ENCODE data around the gene CEP131.

CEP131 gene

GRCh38 chr17:81161972-81162371 lies 60.8 kb downstream of the CEP131 start:
- peaks cover 17% of the 10 kb centered on the region for H3K27me3 ChIP-seq (ENCODE audit: insufficient read depth, poor library complexity, severe bottlenecking)
- TF ChIP-seq CTCF (IDR thresholded peaks at IDR 0.05; ENCODE audit: insufficient read depth, low read length) (no peak), POLR2AphosphoS5 (IDR thresholded peaks at IDR 0.05; ENCODE audit: low read depth) (no peak), GABPA (IDR thresholded peaks at IDR 0.05; ENCODE audit: low read depth) (no peak), SPI1 (IDR thresholded peaks at IDR 0.05; ENCODE audit: borderline replicate concordance, low read depth) (no peak)
- TF ChIP-seq, protein P1, sequence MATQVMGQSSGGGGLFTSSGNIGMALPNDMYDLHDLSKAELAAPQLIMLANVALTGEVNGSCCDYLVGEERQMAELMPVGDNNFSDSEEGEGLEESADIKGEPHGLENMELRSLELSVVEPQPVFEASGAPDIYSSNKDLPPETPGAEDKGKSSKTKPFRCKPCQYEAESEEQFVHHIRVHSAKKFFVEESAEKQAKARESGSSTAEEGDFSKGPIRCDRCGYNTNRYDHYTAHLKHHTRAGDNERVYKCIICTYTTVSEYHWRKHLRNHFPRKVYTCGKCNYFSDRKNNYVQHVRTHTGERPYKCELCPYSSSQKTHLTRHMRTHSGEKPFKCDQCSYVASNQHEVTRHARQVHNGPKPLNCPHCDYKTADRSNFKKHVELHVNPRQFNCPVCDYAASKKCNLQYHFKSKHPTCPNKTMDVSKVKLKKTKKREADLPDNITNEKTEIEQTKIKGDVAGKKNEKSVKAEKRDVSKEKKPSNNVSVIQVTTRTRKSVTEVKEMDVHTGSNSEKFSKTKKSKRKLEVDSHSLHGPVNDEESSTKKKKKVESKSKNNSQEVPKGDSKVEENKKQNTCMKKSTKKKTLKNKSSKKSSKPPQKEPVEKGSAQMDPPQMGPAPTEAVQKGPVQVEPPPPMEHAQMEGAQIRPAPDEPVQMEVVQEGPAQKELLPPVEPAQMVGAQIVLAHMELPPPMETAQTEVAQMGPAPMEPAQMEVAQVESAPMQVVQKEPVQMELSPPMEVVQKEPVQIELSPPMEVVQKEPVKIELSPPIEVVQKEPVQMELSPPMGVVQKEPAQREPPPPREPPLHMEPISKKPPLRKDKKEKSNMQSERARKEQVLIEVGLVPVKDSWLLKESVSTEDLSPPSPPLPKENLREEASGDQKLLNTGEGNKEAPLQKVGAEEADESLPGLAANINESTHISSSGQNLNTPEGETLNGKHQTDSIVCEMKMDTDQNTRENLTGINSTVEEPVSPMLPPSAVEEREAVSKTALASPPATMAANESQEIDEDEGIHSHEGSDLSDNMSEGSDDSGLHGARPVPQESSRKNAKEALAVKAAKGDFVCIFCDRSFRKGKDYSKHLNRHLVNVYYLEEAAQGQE (IDR thresholded peaks at IDR 0.05; ENCODE audit: insufficient replicate concordance, low read depth) = no peak

GRCh38 chr17:81161536-81161935 lies 61.2 kb downstream of the CEP131 start:
- H3K4me3 ChIP-seq (replicated peaks; ENCODE audit: insufficient read depth, low read length) = no peak overlapping the region
- DNase-seq (ENCODE audit: low read depth in 1 of 2, low spot score in 1 of 2) = no peak
- peaks cover 13% of the 10 kb centered on the region for H3K27me3 ChIP-seq (ENCODE audit: insufficient read depth, poor library complexity, severe bottlenecking)
- H3K27ac ChIP-seq (replicated peaks) = no peak overlapping the region
- TF ChIP-seq, protein P1 (IDR thresholded peaks at IDR 0.05; ENCODE audit: insufficient replicate concordance, low read depth) = no peak
- no peak for TF ChIP-seq GABPA (IDR thresholded peaks at IDR 0.05; ENCODE audit: low read depth)
- no peak for TF ChIP-seq SPI1 (IDR thresholded peaks at IDR 0.05; ENCODE audit: borderline replicate concordance, low read depth)
- TF ChIP-seq POLR2AphosphoS5 (IDR thresholded peaks at IDR 0.05; ENCODE audit: low read depth) = no peak
- TF ChIP-seq CTCF (IDR thresholded peaks at IDR 0.05; ENCODE audit: insufficient read depth, low read length) = no peak

More at GRCh38 chr17:81161972-81162371, 60.8 kb downstream of the CEP131 start:
- Histone ChIP-seq H3K27ac (replicated peaks) (no peak overlapping the region), H3K4me3 (replicated peaks; ENCODE audit: insufficient read depth, low read length) (no peak overlapping the region)
- no peak for DNase-seq (ENCODE audit: low read depth in 1 of 2, low spot score in 1 of 2)

DNA sequence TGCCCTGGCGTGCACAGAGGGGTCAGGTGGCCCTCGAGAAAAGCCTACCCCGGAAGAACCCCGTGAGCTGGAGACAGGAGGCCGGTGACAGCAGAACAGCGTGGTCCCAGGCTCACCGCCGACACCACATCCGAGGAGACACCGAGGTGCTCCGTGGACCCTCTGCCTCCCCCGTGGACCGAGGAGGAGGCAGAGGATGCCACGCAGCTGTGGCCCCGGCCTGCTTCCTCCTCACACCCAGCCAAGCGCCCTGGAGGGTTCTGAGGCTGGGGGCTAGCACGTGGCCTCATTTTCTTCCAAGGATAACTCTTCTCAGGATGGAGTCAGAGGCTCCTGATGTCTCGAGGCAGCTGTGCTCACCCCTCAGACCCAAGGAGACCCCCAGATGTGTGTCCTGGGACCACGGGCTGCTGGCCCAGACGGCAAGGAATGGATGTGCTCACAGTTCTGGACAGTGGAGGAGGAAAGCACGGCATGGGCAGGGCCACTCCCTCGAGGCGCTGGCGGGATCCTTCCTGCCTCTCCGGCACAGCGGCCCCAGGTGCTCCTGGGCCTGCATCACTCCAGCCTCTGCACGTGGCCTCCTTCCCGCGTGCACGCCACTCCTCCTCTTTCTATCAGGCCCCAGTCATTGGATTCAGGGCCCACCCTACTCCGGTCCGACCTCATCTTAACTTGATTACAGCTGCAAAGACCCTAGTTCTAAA lies 61.9 kb downstream of the CEP131 start:
- no peak for DNase-seq (ENCODE audit: low read depth in 1 of 2, low spot score in 1 of 2)
- Histone ChIP-seq H3K27ac (replicated peaks) (no peak overlapping the region), H3K4me3 (replicated peaks; ENCODE audit: insufficient read depth, low read length) (no peak overlapping the region), H3K27me3 (ENCODE audit: insufficient read depth, poor library complexity, severe bottlenecking) (peaks cover 11% of the 10 kb centered on the region)
- no peak for TF ChIP-seq GABPA (IDR thresholded peaks at IDR 0.05; ENCODE audit: low read depth)
- TF ChIP-seq SPI1 (IDR thresholded peaks at IDR 0.05; ENCODE audit: borderline replicate concordance, low read depth) = no peak
- no peak for TF ChIP-seq CTCF (IDR thresholded peaks at IDR 0.05; ENCODE audit: insufficient read depth, low read length)
- TF ChIP-seq POLR2AphosphoS5 (IDR thresholded peaks at IDR 0.05; ENCODE audit: low read depth) = no peak
- TF ChIP-seq, protein P1 (IDR thresholded peaks at IDR 0.05; ENCODE audit: insufficient replicate concordance, low read depth) = no peak

All from HL-60 (cell line).